SU-DHL-6 (cell line): ENCODE results near the gene NKX2-2.

Experiments
- H2AFZ ChIP-seq: fragments of 200-600 bp; sonication (generic); 2 replicates; pipeline ENCODE4 v1.6.1; 2014; ENCODE audit warnings: low read depth, mild to moderate bottlenecking, moderate library complexity, mixed read lengths, antibody characterized with exemption, low read length; ENCODE audit not compliant: severe bottlenecking
- H3F3A ChIP-seq: fragments of 200-600 bp; shearing (Covaris generic); 2 replicates; pipeline ENCODE4 v1.6.0; 2016; ENCODE audit warnings: antibody characterized with exemption, mild to moderate bottlenecking; ENCODE audit not compliant: insufficient read depth
- H3K27ac ChIP-seq: fragments of 200-600 bp; sonication (generic); 2 replicates; pipeline ENCODE4 v1.5.1; 2016; ENCODE audit warnings: low read depth, mild to moderate bottlenecking, low read length, moderate library complexity, mixed read lengths
- H3K27me3 ChIP-seq: fragments of 200-600 bp; sonication (generic), shearing (Covaris generic); 2 replicates; pipeline ENCODE4 v1.6.0; 2014; ENCODE audit warnings: mild to moderate bottlenecking, low read length
- H3K36me3 ChIP-seq: fragments of 200-600 bp; sonication (generic); 2 replicates; pipeline ENCODE4 v1.6.1; 2014; ENCODE audit warnings: mild to moderate bottlenecking, low read length, mixed read lengths
- H3K4me2 ChIP-seq: fragments of 300-600, 200-600 bp; shearing (Covaris generic), sonication (generic); 2 replicates; pipeline ENCODE4 v1.6.0; 2014; ENCODE audit warnings: low read length, low read depth, mild to moderate bottlenecking; ENCODE audit not compliant: poor library complexity, severe bottlenecking
- H3K4me3 ChIP-seq: fragments of 200-600 bp; sonication (generic); 2 replicates; pipeline ENCODE4 v1.5.1; 2014; ENCODE audit warnings: antibody characterized with exemption, low read length, mild to moderate bottlenecking, mixed read lengths; ENCODE audit not compliant: insufficient read depth, poor library complexity, severe bottlenecking
- H3K79me2 ChIP-seq: fragments of 200-600 bp; sonication (generic); 2 replicates; pipeline ENCODE4 v1.6.1; 2014; ENCODE audit warnings: mild to moderate bottlenecking, low read length, moderate library complexity; ENCODE audit not compliant: insufficient read depth
- H3K9ac ChIP-seq: fragments of 200-600 bp; sonication (generic); 2 replicates; pipeline ENCODE4 v1.7.0; 2014; ENCODE audit warnings: mild to moderate bottlenecking, low read length
- H3K9me2 ChIP-seq: fragments of 200-600 bp; sonication (generic); replicated peaks from 2 replicates; pipeline ENCODE4 v1.6.1; 2014; ENCODE audit warnings: low read length; ENCODE audit not compliant: insufficient read depth
- H3K9me3 ChIP-seq: fragments of 200-600 bp; sonication (generic); 2 replicates; pipeline ENCODE4 v1.6.1; 2014; ENCODE audit warnings: low read length, mixed read lengths; ENCODE audit not compliant: insufficient read depth
- H4K20me1 ChIP-seq: fragments of 200-600 bp; sonication (generic); 2 replicates; pipeline ENCODE4 v1.6.1; 2014; ENCODE audit warnings: low read depth, mild to moderate bottlenecking, antibody characterized with exemption, low read length, moderate library complexity, mixed read lengths
- EZH2phosphoT487 ChIP-seq: fragments of 200-600 bp; sonication (generic), shearing (Covaris generic); conservative IDR thresholded peaks from 2 replicates; pipeline ENCODE4 v1.6.1; 2018; ENCODE audit warnings: mild to moderate bottlenecking, antibody characterized with exemption, low read length, moderate library complexity, mixed read lengths
- TF ChIP-seq, protein P1 (sequence below): fragments of 200-600 bp; sonication (generic); IDR thresholded peaks from one replicate; pipeline ENCODE4 v1.5.1; 2017; ENCODE audit warnings: antibody characterized with exemption, mild to moderate bottlenecking, low read length, moderate library complexity; ENCODE audit not compliant: insufficient read depth, poor library complexity, severe bottlenecking

NKX2-2 gene

DNA sequence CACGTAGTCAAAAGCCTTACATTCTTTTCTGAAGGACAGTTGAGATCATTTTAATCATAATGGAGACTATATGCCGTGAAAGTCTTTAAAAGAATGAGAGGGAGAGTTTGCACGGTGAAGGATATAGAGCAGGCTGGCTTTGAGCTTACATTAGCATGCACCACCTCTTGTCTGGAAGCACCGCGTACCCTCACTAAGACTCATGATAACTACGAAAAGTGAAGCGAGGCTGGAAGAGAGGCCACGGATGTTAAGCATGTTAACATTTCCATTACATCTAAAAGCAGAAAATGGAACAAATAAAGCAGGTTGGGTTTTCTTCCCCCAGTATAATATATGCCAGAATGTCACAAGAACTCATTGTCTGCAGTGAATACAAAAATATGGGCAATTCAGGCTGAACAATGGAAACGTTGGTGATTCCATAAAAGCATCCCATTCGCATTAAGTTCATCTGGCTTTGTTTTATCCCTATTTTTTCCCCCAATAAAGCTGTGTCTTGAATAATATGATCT, 40.6 kb upstream of the NKX2-2 start:
- Histone ChIP-seq H2AFZ (no peak overlapping the region), H3F3A (no peaks in the 10 kb centered on the region), H3K9ac (no peak overlapping the region), H4K20me1 (no peaks in the 10 kb centered on the region), H3K9me2 (no peaks in the 10 kb centered on the region), H3K4me2 (no peak overlapping the region), H3K79me2 (no peaks in the 10 kb centered on the region), H3K27ac (no peak overlapping the region), H3K36me3 (no peaks in the 10 kb centered on the region), H3K9me3 (no peaks in the 10 kb centered on the region), H3K27me3 (no peaks in the 10 kb centered on the region), H3K4me3 (no peak overlapping the region)
- TF ChIP-seq, protein P1, sequence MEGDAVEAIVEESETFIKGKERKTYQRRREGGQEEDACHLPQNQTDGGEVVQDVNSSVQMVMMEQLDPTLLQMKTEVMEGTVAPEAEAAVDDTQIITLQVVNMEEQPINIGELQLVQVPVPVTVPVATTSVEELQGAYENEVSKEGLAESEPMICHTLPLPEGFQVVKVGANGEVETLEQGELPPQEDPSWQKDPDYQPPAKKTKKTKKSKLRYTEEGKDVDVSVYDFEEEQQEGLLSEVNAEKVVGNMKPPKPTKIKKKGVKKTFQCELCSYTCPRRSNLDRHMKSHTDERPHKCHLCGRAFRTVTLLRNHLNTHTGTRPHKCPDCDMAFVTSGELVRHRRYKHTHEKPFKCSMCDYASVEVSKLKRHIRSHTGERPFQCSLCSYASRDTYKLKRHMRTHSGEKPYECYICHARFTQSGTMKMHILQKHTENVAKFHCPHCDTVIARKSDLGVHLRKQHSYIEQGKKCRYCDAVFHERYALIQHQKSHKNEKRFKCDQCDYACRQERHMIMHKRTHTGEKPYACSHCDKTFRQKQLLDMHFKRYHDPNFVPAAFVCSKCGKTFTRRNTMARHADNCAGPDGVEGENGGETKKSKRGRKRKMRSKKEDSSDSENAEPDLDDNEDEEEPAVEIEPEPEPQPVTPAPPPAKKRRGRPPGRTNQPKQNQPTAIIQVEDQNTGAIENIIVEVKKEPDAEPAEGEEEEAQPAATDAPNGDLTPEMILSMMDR = no peak
- no peak for TF ChIP-seq EZH2phosphoT487

GRCh38 chr20:21550587-21550986, 36.7 kb upstream of the NKX2-2 start:
- H3K27ac ChIP-seq = no peak overlapping the region
- no peaks in the 10 kb centered on the region for H3K79me2 ChIP-seq
- H3K9me3 ChIP-seq = no peaks in the 10 kb centered on the region
- H3F3A ChIP-seq = no peaks in the 10 kb centered on the region
- no peaks in the 10 kb centered on the region for H3K36me3 ChIP-seq
- TF ChIP-seq, protein P1 = no peak
- no peak for TF ChIP-seq EZH2phosphoT487
- no peak overlapping the region for H3K9ac ChIP-seq
- no peak overlapping the region for H3K4me2 ChIP-seq
- no peak overlapping the region for H3K4me3 ChIP-seq
- H3K9me2 ChIP-seq = no peaks in the 10 kb centered on the region
- H3K27me3 ChIP-seq = no peaks in the 10 kb centered on the region
- no peak overlapping the region for H2AFZ ChIP-seq
- no peaks in the 10 kb centered on the region for H4K20me1 ChIP-seq

- no peak overlapping the region for H2AFZ ChIP-seq
- no peak for TF ChIP-seq EZH2phosphoT487
- TF ChIP-seq, protein P1 = no peak
- H3K27me3 ChIP-seq = no peaks in the 10 kb centered on the region
- no peaks in the 10 kb centered on the region for H3K9me3 ChIP-seq
- no peak overlapping the region for H3K27ac ChIP-seq
- no peaks in the 10 kb centered on the region for H4K20me1 ChIP-seq
- H3K9me2 ChIP-seq = no peaks in the 10 kb centered on the region
- H3F3A ChIP-seq = no peaks in the 10 kb centered on the region
- no peaks in the 10 kb centered on the region for H3K36me3 ChIP-seq
- H3K4me2 ChIP-seq = no peak overlapping the region
- H3K79me2 ChIP-seq = no peaks in the 10 kb centered on the region
- no peak overlapping the region for H3K9ac ChIP-seq
- no peak overlapping the region for H3K4me3 ChIP-seq
These were observed 34.6 kb upstream of the NKX2-2 start for GRCh38 chr20:21548390-21549035.
